Esophagus squamous epithelium (tissue), 5 donors: Measurements from ENCODE around the gene ADAMTS14. TPM values are rescaled to one million over a fixed set of nuclear protein-coding genes. Genes with fewer than 3 reads are reported as not detected.

ENCODE experiments used
- DNase-seq: peaks from one replicate; lab custom pipeline; 2025; lab: John Stamatoyannopoulos, UW
- H3K27ac ChIP-seq, 4 donors: fragments of 200-600 bp; sonication (generic); one replicate each; pipeline ENCODE4 v1.5.1; 2016 to 2019; ENCODE audit warnings: mild to moderate bottlenecking in 1 of 4
- H3K27me3 ChIP-seq, 4 donors: fragments of 200-600 bp; sonication (generic); 1 replicate in 3 of 4; 2 replicates in 1 of 4; pipeline versions ENCODE4 v1.5.1 to v1.6.0; 2017 to 2021; ENCODE audit warnings: antibody characterized with exemption in 1 of 4
- H3K36me3 ChIP-seq, 3 donors: fragments of 200-600 bp; sonication (generic); one replicate each; pipeline ENCODE4 v1.5.1; 2016 to 2019
- H3K4me1 ChIP-seq, 3 donors: fragments of 200-600 bp; sonication (generic); one replicate each; pipeline ENCODE4 v1.5.1; 2017 to 2019
- H3K4me3 ChIP-seq, 4 donors: fragments of 200-600 bp; sonication (generic); 1 replicate in 3 of 4; 2 replicates in 1 of 4; pipeline ENCODE4 v1.5.1; 2016 to 2019; ENCODE audit warnings: mild to moderate bottlenecking in 2 of 4, moderate library complexity in 1 of 4
- H3K9me3 ChIP-seq, 3 donors: fragments of 200-600 bp; sonication (generic); one replicate each; pipeline ENCODE4 v1.5.1; 2016 to 2019
- CTCF ChIP-seq, 6 experiments: fragments of 450-650 bp in 4 of 6; fragments of 200-600 bp in 2 of 6; sonication (generic) in 2 of 6; IDR thresholded peaks; one replicate each; pipeline ENCODE4 v1.5.1; 2016 to 2019; ENCODE audit warnings: antibody characterized with exemption in 6 of 6, mild to moderate bottlenecking in 4 of 6, moderate library complexity in 4 of 6
- POLR2A ChIP-seq, 4 donors: fragments of 450-650 bp; IDR thresholded peaks; one replicate each; pipeline ENCODE4 v1.6.1; 2017; ENCODE audit warnings: antibody characterized with exemption in 4 of 4, mild to moderate bottlenecking in 4 of 4, moderate library complexity in 3 of 4
- WGBS, 2 donors: methylation state at CpG; one replicate each; pipeline ENCODE4 v1.1.5; 2018; 5-methylcytosine and 5-hydroxymethylcytosine counted together
- intact Hi-C: fragments of 100-400 bp; cut with DNase I; formaldehyde crosslinking; loops from one replicate; pipeline ENCODE4 v1.15.0; 2022
- total RNA-seq, 4 donors: library from RNA; depleted of rRNA; stranded (reverse); fragments of >200 nt; gene quantifications; one replicate each; pipeline ENCODE4 v1.1.0, GENCODE V29; 2016
- donor health status: DM: yes; HTN: yes; CAD: no.

Gene ADAMTS14
- total RNA-seq, 4 donors from 2014 or later, result 0.23 to 0.75 (median 0.38) TPM; not detected in 1

- Histone ChIP-seq H3K4me1 (peaks cover 0 to 21% (median 8%) of the 10 kb centered on the region in 3 donors), H3K36me3 (no peaks in the 10 kb centered on the region), H3K4me3 (no peak overlapping the region), H3K27ac (no peak overlapping the region), H3K9me3 (no peaks in the 10 kb centered on the region), H3K27me3 (no peaks in the 10 kb centered on the region)
- intact Hi-C loops, result no loop called here
- TF ChIP-seq POLR2A (IDR thresholded peaks at IDR 0.05), result no peak
- no peak for TF ChIP-seq CTCF (IDR thresholded peaks at IDR 0.05)
- WGBS, 2 donors, result 97 to 100% methylated on average over 1 to 5 of the region's 13 CpGs
- DNase-seq, result no peak
Observed at GRCh38 chr10:70743879-70744278, 71.6 kb downstream of the ADAMTS14 start.

GRCh38 chr10:70744617-70745143, 72.4 kb downstream of the ADAMTS14 start:
- no peak overlapping the region for H3K4me3 ChIP-seq
- no peak for DNase-seq
- 40 to 49% methylated on average over 4 of the region's 6 CpGs for WGBS, 2 donors
- H3K4me1 ChIP-seq, result peaks cover 0 to 21% (median 8%) of the 10 kb centered on the region in 3 donors
- intact Hi-C loops, result no loop called here
- H3K36me3 ChIP-seq, result no peaks in the 10 kb centered on the region
- H3K27ac ChIP-seq, result no peak overlapping the region
- TF ChIP-seq CTCF (IDR thresholded peaks at IDR 0.05) (no peak), POLR2A (IDR thresholded peaks at IDR 0.05) (no peak)
- no peaks in the 10 kb centered on the region for H3K27me3 ChIP-seq
- H3K9me3 ChIP-seq, result no peaks in the 10 kb centered on the region

GRCh38 chr10:70745555-70745954, 73.2 kb downstream of the ADAMTS14 start:
- Histone ChIP-seq H3K4me1 (peaks cover 0 to 21% (median 8%) of the 10 kb centered on the region in 3 donors), H3K36me3 (no peaks in the 10 kb centered on the region), H3K27ac (no peak overlapping the region), H3K9me3 (no peaks in the 10 kb centered on the region), H3K4me3 (no peak overlapping the region), H3K27me3 (no peaks in the 10 kb centered on the region)
- DNase-seq, result no peak
- intact Hi-C loops, result no loop called here
- TF ChIP-seq CTCF (IDR thresholded peaks at IDR 0.05), result no peak
- TF ChIP-seq POLR2A (IDR thresholded peaks at IDR 0.05), result no peak
- WGBS, 2 donors, result 82 to 93% methylated on average over 2 of the region's 2 CpGs

GRCh38 chr10:70747192-70747965, 75.1 kb downstream of the ADAMTS14 start:
- no peak for DNase-seq
- Histone ChIP-seq H3K4me3 (no peak overlapping the region), H3K27me3 (no peaks in the 10 kb centered on the region), H3K4me1 (peaks cover 0 to 13% (median 5%) of the 10 kb centered on the region in 3 donors), H3K9me3 (no peaks in the 10 kb centered on the region), H3K36me3 (no peaks in the 10 kb centered on the region), H3K27ac (no peak overlapping the region)
- TF ChIP-seq CTCF (IDR thresholded peaks at IDR 0.05), result no peak
- TF ChIP-seq POLR2A (IDR thresholded peaks at IDR 0.05), result no peak
- WGBS, 2 donors, result 68 to 84% methylated on average over 10 to 12 of the region's 15 CpGs
- intact Hi-C loops, result no loop called here

- 71 to 90% methylated on average over 3 of the region's 3 CpGs for WGBS, 2 donors
- TF ChIP-seq CTCF (IDR thresholded peaks at IDR 0.05) (no peak), POLR2A (IDR thresholded peaks at IDR 0.05) (no peak)
- no peak overlapping the region for H3K27ac ChIP-seq
- no peaks in the 10 kb centered on the region for H3K27me3 ChIP-seq
- H3K36me3 ChIP-seq, result no peaks in the 10 kb centered on the region
- intact Hi-C loops, result no loop called here
- DNase-seq, result no peak
- peaks cover 0 to 4% (median 0%) of the 10 kb centered on the region in 3 donors for H3K4me1 ChIP-seq
- H3K9me3 ChIP-seq, result no peaks in the 10 kb centered on the region
- H3K4me3 ChIP-seq, result no peak overlapping the region
Observed at GRCh38 chr10:70748305-70748704, 76.0 kb downstream of the ADAMTS14 start.
